HG02623 (cell line): ENCODE results near the gene SULT4A1.
A peak's percentile ranks its signal among the peaks of the same experiment; 100 is the strongest.

Source experiments
- ATAC-seq: cut with Tn5 transposase; IDR thresholded peaks from one replicate; pipeline ENCODE4 v1.9.1; 2021; ENCODE audit warnings: moderate library complexity; ENCODE audit not compliant: unreplicated experiment

SULT4A1 gene

DNA sequence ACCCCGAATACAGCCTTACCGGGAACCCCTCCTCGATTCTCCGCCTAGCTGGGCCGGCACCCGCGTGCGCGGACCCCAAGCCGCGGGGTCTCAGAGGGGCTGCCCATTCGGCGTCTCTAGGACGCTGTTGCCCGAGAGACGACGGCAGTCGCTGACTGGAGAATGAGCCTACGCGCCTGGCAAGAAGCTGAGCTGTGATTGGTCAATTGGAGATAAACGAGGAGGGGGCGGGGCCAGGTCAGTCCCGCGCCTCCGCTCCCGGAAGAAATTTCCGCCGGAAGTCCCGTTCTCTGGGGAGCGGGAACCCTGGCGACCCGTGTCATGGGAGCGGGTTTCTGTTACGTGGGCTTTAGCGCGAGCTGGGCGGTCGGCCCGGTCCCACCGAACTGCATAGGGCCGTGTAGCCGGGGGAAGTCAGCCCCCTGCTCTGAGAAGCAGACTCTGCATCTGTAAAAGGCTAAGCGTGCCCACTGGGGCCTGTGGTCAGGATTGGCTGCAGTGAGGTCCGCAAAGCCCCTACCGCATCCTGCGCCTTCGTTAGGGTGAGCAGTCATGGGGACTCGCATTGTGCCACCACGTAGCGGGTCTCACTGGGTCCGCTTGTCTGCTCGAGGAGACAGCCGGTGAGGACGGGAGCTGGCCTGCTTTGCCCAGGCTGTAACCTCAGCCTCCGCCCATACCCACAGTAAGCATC is 50.0 kb downstream of the SULT4A1 start, which contains the start of gene EFCAB6:
Gene EFCAB6, minus strand, starts transcription at position 157 of the 694 bp plus-strand sequence. CDS start 29,987 bp downstream, outside the sequence.
- peak; percentile 86 for ATAC-seq

DNA sequence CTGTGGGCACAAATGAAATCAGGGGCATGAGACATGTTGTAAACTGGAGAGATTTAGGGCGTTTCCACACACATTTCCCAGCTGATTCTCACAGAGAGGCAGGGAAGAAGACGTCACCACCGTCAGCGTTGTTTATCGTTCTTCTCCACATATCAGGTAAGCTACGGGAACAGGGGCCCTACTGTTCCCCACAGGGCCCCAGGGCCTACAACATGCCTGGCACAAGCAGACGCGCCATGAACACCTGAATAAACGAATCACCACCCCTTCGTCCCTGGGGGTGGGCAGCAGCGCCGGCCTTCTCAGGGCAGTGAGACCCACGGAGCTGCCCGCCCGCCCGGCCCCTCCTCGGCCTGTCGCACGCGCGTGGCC is 50.5 kb downstream of the SULT4A1 start:
- ATAC-seq, result no peak

DNA sequence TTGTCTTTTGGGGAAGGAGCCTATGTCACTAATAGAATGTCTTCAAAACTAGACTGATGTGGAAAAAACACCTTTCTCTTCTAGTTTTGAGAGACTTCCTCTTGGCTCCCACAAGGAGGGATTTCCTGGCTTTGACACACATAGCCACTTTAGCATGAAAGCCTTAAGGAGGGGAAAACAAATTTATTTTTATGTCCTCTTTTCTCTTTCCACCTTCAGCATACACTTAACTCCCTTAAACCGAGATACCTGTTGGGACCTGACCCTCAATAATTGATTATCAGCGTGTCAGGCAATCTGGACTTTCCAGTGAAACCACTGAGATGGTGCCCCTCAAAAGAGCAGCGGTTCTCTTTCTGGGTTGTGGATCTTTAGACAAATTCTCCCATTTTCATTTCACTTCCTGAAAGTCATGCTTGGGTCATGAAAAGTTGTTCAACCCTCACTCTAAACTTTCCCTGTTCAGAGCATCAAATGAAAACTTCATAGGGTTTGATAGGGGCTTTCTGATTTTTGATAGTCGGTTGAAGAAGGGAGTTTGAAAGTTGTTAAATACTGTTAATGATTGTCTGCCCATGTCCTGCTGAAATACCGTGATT is 59.3 kb downstream of the SULT4A1 start:
- no peak for ATAC-seq

DNA sequence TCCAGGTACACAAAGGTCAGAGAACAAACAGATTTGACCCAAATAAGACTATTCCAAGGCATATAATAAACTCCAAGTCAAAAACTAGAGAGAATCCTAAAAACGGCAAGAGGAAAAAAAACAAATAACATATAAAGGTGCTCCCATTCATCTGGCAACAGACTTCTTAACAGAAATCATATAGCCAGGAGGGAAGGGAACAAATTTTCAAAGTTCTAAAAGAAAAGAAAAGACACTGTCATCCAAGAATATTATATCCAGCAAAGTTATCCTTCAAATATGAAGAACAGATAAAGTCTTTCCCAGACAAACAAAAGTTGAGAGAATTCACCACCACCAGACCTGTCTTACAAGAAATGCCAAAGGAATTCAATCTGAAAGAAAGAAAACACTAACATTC is 61.3 kb downstream of the SULT4A1 start:
- no peak for ATAC-seq

DNA sequence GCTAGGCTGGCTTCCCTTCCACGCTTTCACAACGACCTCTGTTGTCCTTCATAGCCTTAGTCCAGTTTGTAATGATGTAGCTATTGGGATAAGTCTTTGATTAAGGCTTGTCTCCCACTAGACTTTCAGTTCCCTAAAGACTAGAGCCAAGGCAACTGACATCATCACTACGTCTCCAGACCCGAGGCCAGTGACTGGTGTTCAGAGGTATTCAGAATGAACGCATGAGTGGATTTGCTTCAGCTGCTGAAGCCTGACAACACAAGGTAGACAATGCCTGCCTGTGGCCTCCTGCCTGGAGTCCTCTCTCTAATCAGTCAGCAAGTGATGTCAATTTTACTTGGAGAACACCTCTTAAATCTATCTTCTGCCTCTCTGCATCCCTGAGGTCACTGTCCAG is 63.8 kb downstream of the SULT4A1 start:
- ATAC-seq, result no peak

DNA sequence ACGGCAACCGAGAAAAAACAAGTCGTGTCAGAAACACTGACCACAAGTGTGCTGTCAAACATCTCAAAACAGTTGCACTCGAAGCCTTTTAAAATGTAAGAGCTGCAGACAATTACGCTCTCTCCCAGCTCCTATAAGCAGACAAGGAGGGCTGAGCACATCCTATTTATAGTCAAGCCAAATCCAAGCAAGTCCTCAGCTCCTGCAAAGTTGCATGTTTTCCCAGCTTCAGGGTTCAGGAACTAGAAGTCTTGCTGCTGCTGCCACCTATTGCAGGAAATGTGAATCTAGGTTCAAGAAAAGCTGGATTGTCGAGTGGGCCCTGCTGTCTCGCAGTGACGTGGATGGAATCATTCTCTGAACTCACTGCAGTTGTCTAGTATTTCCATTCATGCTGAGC is 65.7 kb downstream of the SULT4A1 start:
- no peak for ATAC-seq

DNA sequence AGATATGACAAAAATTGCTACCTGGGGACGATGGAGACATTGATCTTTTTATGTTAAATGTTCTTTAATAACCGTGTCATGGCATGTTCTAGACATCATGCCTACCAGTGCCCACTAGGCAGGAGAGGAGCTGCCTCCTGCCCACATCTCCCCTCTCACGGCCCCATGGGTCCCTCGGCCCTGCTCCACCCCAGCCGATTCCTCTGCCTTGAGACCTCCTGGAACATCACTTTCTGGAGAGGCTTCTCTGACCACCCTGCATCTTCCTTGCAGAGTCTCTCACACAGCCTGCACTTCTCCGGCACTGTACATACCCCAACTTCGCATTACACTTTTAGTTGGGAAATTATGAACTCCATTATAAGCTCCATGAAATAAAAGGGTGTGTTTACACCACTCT is 67.0 kb downstream of the SULT4A1 start:
- ATAC-seq, result no peak

DNA sequence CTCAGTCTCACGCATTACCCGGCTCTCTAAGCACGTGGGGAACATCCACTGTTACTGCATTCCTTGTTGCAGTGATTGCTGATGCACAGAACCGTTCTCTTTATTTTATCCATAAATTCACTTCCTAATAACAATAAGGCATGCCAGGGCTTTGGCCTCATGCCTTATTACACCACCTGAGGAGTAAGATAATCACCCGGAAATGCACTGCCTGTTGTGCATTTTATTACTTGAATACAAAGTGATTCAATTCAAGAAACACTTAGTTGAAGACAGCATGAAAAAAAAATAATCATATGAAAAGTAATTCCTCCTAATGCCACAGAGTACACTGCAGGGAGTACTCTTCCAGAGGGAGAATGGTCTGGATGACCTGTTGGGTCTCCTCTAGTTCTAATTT is 69.4 kb downstream of the SULT4A1 start:
- no peak for ATAC-seq

DNA sequence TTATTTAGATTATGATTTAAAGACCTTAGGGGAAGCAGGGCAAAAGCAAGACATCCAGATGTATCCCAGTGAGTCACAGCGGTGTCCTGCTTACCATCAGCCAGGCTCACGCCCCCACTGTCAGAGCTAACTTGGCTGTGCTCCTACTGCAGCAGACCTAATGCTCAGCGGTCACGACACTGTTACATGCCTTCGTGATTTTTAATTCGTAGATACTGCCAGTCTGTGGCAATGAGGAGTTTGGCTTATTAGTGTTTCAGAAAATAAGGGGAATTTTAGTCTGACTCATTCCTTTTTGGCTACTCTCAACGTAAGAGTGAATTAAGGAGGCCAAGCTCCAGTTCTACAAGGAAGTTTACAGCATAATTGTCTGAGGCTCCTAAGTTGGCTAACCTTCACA is 72.9 kb downstream of the SULT4A1 start:
- no peak for ATAC-seq

DNA sequence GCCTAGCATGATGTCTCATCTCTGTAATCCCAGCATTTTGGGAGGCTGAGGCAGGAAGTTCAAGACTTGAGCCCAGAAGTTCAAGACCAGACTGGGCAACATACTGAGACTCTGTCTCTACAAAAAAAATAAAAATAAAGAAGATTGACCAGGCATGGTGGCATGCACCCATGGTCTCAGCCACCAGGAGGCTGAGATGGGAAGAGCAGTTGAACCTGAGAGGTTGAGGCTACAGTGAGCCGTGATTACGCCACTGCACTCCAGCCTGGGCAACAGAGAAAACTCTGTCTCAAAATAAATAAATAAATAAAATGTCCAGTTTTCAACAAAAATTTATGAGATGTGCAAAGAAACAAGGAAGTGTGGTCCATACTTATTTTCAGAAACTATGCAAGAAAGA is 78.5 kb downstream of the SULT4A1 start:
- no peak for ATAC-seq

DNA sequence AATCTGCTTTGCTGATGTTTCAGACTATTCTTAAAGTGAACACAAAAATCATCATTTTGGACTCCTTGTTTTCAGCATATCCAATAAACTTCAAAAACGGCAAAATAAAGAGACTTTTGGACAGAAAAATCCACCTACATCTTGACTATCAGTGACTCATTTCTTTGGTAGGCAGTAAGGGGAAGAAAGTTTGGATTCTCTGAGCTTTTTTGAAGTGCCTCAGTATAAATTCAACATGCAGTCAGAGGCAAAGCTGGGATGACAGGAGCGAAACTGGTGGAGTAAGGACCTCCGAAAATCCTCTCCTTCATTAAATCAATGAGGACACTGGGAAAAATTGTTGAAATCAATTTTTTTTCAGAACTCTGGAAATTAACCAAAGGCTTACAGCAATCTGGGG is 79.9 kb downstream of the SULT4A1 start:
- ATAC-seq, result no peak

DNA sequence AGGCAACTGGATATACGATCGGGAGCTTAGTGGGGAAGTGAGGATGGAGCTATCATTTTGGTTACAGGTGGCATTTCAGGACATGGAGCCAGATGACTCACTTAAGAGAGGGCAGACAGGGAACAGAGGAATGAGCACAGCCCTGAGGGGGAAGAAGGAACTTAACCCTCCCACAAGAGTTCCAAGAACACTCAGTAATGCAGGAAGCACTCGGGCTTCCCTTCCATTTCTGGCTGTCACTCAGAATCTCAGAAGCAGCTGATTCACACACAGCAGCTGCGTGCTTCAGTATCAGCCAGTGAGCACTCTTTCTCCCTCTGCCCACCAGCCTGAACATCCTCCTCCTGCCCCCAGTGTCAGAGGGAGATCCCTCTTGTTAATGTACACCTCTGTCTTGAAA is 85.0 kb downstream of the SULT4A1 start:
- no peak for ATAC-seq

DNA sequence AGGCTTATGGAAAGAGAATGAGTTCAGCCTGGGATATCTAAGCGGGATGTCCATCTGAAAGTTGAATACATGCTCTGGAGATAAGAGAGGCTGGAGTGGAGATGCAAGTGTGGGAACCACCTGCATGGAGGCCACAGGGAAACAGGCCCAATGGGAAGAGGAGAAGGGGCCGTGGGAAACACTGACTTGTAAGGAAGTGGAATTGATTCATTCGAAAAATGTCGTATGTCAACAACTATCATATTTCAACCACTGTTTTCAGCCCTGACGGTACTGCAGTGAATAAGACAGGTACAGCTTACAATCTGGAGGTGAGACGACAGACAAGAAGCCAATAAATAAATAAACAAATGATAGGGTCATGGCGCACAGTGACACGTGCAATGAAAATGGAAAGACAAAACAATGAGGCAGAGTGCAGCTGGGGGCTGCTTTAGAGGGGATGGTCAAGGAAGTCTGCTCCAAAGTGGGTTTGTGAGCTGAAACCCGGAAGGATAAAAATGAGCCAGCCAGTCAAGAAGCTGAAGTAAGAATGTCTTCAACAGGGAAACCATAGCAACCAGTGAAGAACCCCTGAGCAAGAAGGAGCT is 86.1 kb downstream of the SULT4A1 start:
- ATAC-seq, result no peak
